Kidney glomerular epithelial cell (primary cell): ENCODE data around the gene MAPK7.
"Not testable (repeated sequence)": the region's sequence is repeated elsewhere in the genome, so short reads cannot be mapped to it uniquely, and the experiment has no call there.

Source experiments
- DNase-seq: peaks from one replicate; lab custom pipeline; 2025; lab: John Stamatoyannopoulos, UW

Gene MAPK7

DNA sequence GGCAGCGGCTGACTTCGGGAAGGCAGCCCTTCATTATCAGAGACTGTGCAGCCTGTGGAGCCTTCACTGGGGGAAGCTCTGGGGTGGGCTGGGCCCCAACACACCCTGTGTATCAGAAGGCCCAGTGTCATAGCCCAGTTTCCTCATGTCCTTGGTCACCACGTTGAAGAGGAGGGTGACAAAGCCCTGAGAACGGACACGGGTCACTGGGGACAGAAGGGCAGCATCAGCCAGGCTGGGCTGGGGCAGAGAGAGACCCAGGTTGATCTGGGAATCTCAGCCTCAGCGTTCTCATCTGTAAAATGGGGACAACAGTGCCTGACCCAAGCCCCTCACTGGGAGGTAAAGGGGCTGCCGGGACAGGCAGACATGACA lies 35.1 kb upstream of the MAPK7 start:
- DNase-seq, result no peak

- no peak for DNase-seq
Measured at GRCh38 chr17:19343671-19344151, 34.6 kb upstream of the MAPK7 start.

GRCh38 chr17:19344311-19345066 lies 33.8 kb upstream of the MAPK7 start:
- DNase-seq, result no peak

DNA sequence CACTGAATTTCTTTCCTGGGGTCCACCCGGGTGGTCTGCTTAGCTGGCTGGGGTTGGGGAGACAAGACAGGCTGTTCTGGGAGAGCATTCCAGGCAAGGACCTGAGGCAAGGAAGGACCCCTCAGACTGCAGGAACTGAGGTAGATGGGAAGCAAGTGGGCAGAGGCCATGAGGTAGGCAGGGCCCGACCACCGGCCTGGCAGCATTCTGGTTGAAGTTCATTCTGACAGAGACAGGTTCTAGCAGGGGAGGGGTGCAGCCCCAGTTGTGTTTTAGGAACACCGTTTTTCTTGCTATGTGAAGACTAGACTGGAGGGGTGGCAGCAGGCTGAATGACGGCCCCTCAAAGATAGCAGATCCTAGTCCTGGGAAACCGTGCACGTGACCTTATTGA lies 33.2 kb upstream of the MAPK7 start:
- DNase-seq, result no peak

DNA sequence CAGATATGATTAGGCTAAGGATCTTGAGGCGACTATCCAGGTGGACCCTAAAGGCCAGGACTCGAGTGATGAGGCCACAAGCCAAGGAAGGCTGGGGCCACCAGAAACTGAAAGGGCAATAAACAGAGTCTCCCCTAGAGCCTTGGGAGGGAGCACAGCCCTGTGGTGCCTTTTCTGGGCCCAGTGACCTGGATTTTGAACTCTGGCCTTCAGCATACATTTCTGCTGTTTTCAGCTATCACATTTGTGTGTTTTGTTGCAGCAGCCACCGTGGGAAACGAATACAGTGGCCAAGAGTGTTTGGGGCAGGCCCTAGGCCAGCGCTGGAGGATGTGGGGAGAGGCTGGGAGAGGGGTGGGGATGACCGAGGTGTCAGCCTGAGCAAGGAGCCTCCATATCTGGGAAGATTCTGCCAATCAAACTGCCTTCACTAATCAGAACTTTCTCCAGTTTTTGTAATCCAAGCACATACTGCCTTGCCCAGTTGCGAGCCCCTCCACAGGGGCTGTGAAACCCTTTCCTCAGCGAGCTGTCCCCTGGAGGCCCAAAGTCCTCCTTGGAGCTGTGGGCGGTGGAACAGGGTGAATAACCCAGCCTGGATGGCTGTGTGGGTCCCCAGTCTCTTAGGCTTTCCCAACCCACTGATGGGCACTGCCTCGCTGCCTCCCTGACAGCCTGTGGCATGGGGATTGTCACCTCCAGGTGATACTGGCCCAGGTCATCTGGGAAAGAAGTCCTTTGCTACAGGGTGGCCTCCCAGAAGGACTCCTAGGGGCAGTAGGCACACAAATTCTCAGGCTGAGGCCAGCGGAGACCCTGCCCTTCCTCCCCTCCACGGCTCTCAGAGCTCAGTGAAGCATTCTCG lies 32.6 kb upstream of the MAPK7 start:
- DNase-seq, result no peak

- peak; percentile 90 for DNase-seq
Measured at GRCh38 chr17:19346351-19347255, 31.7 kb upstream of the MAPK7 start.

DNA sequence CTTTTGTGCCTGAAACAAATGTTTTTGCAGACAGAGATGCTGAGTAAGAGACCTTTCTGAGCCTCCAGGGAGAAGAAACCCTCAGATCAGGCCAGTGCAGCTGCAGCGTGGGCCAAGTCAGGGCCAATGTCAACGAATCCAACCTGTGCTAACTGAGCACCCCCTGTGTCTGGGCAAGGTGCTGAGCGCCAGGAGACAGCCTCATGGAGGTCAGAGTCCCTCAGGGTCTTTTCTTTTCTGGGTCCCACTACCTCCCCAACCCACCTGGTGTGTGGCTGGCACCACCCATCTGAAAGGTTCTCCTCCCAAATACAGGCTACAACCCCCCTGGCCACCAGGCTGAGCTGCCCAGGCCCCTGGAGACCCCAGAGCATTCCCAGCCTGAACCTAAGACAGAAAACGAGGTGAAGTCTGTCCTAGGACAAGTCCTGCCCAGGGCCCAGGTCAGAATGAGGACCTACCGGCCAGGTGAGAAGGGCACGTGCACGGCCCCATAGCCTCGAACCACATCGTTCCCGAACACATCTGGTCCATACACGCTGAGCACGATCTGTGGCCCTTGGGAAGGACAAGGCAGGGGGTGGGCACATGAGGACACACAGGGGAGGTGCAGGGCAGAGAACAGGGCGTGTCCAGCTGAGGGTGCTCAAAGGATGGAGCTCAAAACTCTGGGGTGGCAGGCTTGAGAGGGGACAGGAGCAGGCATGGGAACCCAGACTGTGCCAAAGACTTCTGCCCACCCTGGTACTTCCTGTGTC lies 30.8 kb upstream of the MAPK7 start:
- no peak for DNase-seq

GRCh38 chr17:19348081-19348650 lies 30.1 kb upstream of the MAPK7 start:
- no peak for DNase-seq

DNA sequence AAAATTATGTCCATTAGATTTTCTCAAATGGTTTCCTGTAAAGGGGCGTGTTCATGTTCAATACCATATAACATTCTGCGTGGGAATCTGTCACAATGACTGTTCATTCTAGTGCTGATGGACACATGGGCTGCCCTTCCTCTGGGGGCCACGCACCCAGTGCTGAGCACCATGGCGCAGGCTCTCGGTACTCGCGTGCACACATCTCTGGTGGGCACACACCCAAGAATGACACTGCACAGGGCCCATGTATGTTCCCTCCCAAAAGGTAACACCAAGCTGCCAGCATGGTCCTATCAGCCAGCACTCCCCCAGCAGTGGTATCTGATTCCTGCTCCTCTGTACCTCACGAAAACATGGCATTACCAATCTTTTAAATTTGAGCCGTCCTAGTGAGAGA lies 29.5 kb upstream of the MAPK7 start:
- DNase-seq, result no peak

GRCh38 chr17:19353401-19353800 lies 24.9 kb upstream of the MAPK7 start:
- DNase-seq, result not testable (repeated sequence)

GRCh38 chr17:19354748-19355147 lies 23.6 kb upstream of the MAPK7 start:
- DNase-seq, result no peak

DNA sequence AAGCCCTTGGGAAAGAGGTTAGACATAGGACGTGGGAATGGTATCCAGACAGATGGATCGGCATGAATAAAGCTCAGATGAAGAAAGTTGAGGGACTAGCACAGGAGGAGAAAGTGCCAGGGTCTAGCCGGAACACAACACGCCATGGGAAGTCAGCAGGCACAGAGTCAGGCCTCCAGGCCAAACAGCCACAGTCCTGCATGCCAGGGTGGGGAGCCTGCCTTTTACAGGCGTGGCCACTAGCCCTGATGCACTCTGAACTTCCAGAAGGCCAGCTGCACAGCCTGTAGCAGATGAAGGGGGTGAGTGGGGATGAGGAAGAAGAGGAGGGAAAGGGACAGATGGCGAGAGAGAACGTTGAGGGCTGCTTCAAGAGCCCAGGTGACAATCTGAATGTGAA lies 20.9 kb upstream of the MAPK7 start:
- no peak for DNase-seq

DNA sequence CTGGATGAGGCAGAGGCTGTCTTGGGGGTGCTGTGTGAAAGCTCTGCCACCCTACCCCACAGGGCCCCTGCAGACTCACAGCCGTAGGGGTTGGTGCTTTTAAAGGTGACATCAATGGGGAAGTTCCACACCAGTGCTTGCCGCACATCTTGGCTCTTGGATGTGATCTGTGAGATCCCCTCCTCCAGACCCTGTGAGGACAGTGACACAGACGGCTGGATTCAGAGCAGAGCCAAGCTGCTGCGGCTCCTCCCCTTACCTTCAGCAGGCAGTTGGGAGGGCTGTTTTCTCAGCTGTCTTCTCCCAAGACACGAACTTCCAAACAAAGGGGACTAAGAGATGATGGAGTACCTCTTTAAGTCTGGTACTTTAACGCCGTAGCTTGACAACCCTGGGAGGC lies 20.5 kb upstream of the MAPK7 start:
- DNase-seq, result no peak

GRCh38 chr17:19359151-19359550 lies 19.1 kb upstream of the MAPK7 start:
- DNase-seq, result no peak

DNA sequence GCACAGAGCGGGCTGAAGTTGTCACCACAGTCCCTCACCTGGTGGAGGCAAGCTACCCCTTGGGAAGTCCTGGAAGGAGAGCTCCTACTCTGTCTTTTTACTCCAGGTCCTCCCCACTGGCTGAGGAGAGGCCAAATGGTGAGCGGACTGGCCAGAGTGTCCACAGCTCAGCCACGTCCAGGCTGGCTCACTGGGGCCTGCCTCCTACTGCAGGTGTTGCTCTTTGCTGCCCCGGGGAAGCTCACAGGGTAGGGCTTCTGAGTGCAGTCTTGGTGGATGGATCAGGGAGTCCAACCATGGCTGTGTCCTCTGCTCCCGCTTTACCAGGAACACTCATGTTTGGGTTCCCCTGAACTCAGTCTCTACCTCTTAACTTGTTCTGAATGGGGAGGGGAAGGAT lies 18.4 kb upstream of the MAPK7 start:
- DNase-seq, result no peak

GRCh38 chr17:19360772-19361171 lies 17.5 kb upstream of the MAPK7 start:
- no peak for DNase-seq

DNA sequence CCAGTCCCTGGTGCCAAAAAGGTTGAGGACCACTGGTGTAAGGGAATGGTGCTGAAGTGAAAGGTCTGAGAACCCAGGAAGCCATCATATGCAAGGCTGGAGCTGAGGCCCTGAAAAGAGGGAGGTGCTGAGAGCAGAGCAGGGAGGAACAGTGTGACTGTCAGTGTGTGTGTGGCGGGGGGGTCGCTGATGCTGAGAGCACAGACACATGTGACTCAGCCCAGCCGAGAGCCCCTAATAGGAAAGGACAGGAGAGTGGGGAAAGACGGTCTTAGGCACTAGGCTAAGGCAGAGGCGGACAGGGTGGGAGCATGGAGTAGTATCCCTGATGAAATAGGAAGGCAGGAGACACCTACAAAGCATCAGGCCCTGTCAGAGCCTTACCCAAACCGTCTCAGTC lies 17.0 kb upstream of the MAPK7 start:
- no peak for DNase-seq

- DNase-seq, result no peak
Measured at GRCh38 chr17:19361944-19362276, 16.4 kb upstream of the MAPK7 start.

DNA sequence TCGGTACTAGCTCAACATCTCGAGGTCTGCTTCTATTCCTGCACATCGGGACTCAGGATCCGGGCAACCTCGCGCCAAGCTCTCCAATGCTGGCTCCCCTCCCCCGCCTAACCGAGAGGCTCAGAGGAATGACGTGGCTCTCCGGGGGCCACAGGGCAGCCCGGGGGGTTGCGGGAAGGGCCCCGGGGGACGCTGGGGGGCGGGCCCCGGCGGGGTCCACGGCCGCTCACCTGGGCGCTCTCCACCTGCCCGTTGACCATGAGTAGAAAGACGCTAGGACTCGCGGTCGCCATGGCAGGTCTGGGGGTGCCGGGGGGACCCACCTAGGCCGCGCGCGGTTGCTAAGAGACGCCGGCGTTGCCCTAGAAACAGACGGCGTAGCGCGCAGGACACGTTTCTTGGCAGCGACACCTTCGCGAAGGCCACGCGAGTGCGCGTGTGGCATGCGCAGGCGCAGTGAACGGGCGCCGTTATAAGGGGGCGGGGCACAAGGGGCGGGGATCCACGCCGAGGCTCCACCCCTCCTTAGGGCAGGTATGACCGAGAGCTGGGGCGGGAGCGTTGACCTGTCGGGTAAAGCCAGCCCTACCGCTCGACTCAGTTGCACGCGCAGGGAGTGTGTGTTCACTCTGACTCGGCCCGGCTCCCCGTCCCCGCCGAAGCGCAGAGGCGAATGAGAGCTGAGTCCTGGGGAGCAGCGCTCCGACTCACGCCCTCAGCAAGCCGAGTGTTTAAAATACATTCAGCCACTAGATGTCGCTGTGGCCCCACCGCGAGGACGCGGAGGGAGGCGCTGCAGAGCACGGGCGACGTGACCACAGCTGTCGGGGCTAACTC lies 15.8 kb upstream of the MAPK7 start, which contains the start of gene B9D1:
Gene B9D1, minus strand, starts transcription at position 447 of the 837 bp plus-strand sequence. Its CDS starts 154 bp downstream, at position 293.
- DNase-seq, result peak; percentile 94

GRCh38 chr17:19363114-19363438 lies 15.2 kb upstream of the MAPK7 start:
- no peak for DNase-seq
